HUES64 (cell line): Measurements from ENCODE around the gene XAGE3.
"Not testable (repeated sequence)": the region's sequence is repeated elsewhere in the genome, so short reads cannot be mapped to it uniquely, and the experiment has no call there.

Experiments used
- H3K27ac ChIP-seq: 2 replicates; pipeline ENCODE4 v1.7.0; 2013; ENCODE audit warnings: low read depth, low read length, inconsistent platforms
- H3K27me3 ChIP-seq: 2 replicates; pipeline ENCODE4 v1.6.1; 2013; ENCODE audit warnings: mild to moderate bottlenecking, low read length; ENCODE audit not compliant: insufficient read depth
- H3K36me3 ChIP-seq: 2 replicates; pipeline ENCODE4 v1.6.1; 2013; ENCODE audit warnings: mild to moderate bottlenecking, low read length; ENCODE audit not compliant: insufficient read depth
- H3K4me1 ChIP-seq: 2 replicates; pipeline ENCODE4 v1.6.1; 2013; ENCODE audit warnings: mild to moderate bottlenecking, low read length, moderate library complexity; ENCODE audit not compliant: insufficient read depth
- H3K4me3 ChIP-seq: 2 replicates; pipeline ENCODE4 v1.5.1; 2013; ENCODE audit warnings: mild to moderate bottlenecking, low read length, moderate library complexity
- H3K9ac ChIP-seq: 2 replicates; pipeline ENCODE4 v1.6.1; 2013; ENCODE audit warnings: mild to moderate bottlenecking, low read depth, low read length
- H3K9me3 ChIP-seq: 2 replicates; pipeline ENCODE4 v1.6.1; 2013; ENCODE audit warnings: low read depth, low read length; ENCODE audit not compliant: insufficient read depth
- WGBS: fragments of 150-250, 120-280 bp; methylation state at CpG from one replicate; pipeline ENCODE4 v1.1.7; 2013; ENCODE audit warnings: missing lambda C conversion rate; 5-methylcytosine and 5-hydroxymethylcytosine counted together

XAGE3 gene

GRCh38 chrX:52887459-52887858 lies 19.6 kb upstream of the XAGE3 start:
- no CpG with 5 or more reads among the region's 10 CpGs for WGBS
- H3K9ac ChIP-seq, H3K4me3 ChIP-seq, H3K9me3 ChIP-seq, H3K27me3 ChIP-seq, H3K36me3 ChIP-seq, H3K27ac ChIP-seq, H3K4me1 ChIP-seq: not testable (repeated sequence)

- not testable (repeated sequence) for H3K4me3 ChIP-seq, H3K9me3 ChIP-seq, H3K9ac ChIP-seq, H3K27ac ChIP-seq, H3K4me1 ChIP-seq, H3K27me3 ChIP-seq, H3K36me3 ChIP-seq
- 74% methylated on average over 4 of the region's 6 CpGs for WGBS
These were observed 8.5 kb upstream of the XAGE3 start for GRCh38 chrX:52876386-52876785.

- not testable (repeated sequence) for H3K4me1 ChIP-seq, H3K9ac ChIP-seq, H3K9me3 ChIP-seq, H3K27ac ChIP-seq, H3K4me3 ChIP-seq, H3K36me3 ChIP-seq, H3K27me3 ChIP-seq
- WGBS = 85% methylated on average over 8 of the region's 10 CpGs
These were observed 7.6 kb upstream of the XAGE3 start for GRCh38 chrX:52875436-52875835.

GRCh38 chrX:52874661-52875060 lies 6.8 kb upstream of the XAGE3 start:
- Histone ChIP-seq H3K36me3 (no peaks in the 10 kb centered on the region), H3K27ac (no peak overlapping the region), H3K9me3 (no peaks in the 10 kb centered on the region), H3K27me3 (no peaks in the 10 kb centered on the region), H3K9ac (no peak overlapping the region), H3K4me1 (no peaks in the 10 kb centered on the region), H3K4me3 (no peak overlapping the region)
- WGBS = 84% methylated on average over 5 of the region's 5 CpGs

GRCh38 chrX:52873825-52874224 lies 5.9 kb upstream of the XAGE3 start:
- not testable (repeated sequence) for H3K27ac ChIP-seq, H3K9me3 ChIP-seq, H3K9ac ChIP-seq, H3K36me3 ChIP-seq, H3K4me1 ChIP-seq, H3K27me3 ChIP-seq, H3K4me3 ChIP-seq

GRCh38 chrX:52870046-52870445 lies 2.2 kb upstream of the XAGE3 start:
- no peaks in the 10 kb centered on the region for H3K4me1 ChIP-seq
- H3K9ac ChIP-seq = no peak overlapping the region
- no peaks in the 10 kb centered on the region for H3K9me3 ChIP-seq
- H3K27ac ChIP-seq = no peak overlapping the region
- no peaks in the 10 kb centered on the region for H3K27me3 ChIP-seq
- WGBS = 63% methylated on average over 1 of the region's 1 CpG
- H3K36me3 ChIP-seq = no peaks in the 10 kb centered on the region
- no peak overlapping the region for H3K4me3 ChIP-seq

- 94% methylated on average over 1 of the region's 6 CpGs for WGBS
- H3K9me3 ChIP-seq = no peaks in the 10 kb centered on the region
- no peak overlapping the region for H3K9ac ChIP-seq
- no peaks in the 10 kb centered on the region for H3K4me1 ChIP-seq
- H3K4me3 ChIP-seq = no peak overlapping the region
- no peak overlapping the region for H3K27ac ChIP-seq
- peaks cover 7% of the 10 kb centered on the region; the same call in 1 of the 2 replicates for H3K27me3 ChIP-seq
- H3K36me3 ChIP-seq = no peaks in the 10 kb centered on the region
These were observed 2.4 kb downstream of the XAGE3 start for GRCh38 chrX:52865343-52865998.

GRCh38 chrX:52856991-52857525 lies 10.8 kb downstream of the XAGE3 start:
- H3K27me3 ChIP-seq, H3K9me3 ChIP-seq, H3K9ac ChIP-seq, H3K4me3 ChIP-seq, H3K27ac ChIP-seq, H3K4me1 ChIP-seq, H3K36me3 ChIP-seq: not testable (repeated sequence)
- WGBS = 53% methylated on average over 3 of the region's 4 CpGs

- H3K27me3 ChIP-seq = no peaks in the 10 kb centered on the region
- no peaks in the 10 kb centered on the region for H3K4me1 ChIP-seq
- 91% methylated on average over 8 of the region's 9 CpGs for whole genome bisulfite sequencing
These were observed 15.6 kb downstream of the XAGE3 start for GRCh38 chrX:52852110-52852860.

GRCh38 chrX:52843619-52844018 lies 24.3 kb downstream of the XAGE3 start:
- not testable (repeated sequence) for H3K9me3 ChIP-seq, H3K9ac ChIP-seq, H3K27me3 ChIP-seq, H3K27ac ChIP-seq, H3K4me3 ChIP-seq, H3K4me1 ChIP-seq, H3K36me3 ChIP-seq
- 74% methylated on average over 3 of the region's 3 CpGs for WGBS

More at GRCh38 chrX:52852110-52852860, 15.6 kb downstream of the XAGE3 start:
- Histone ChIP-seq H3K9me3 (0 out of 2 replicates have a peak, but pooled peaks cover 4% of the 10 kb centered on the region), H3K9ac (no peak overlapping the region), H3K27ac (no peak overlapping the region), H3K4me3 (no peak overlapping the region), H3K36me3 (no peaks in the 10 kb centered on the region)

GRCh38 chrX:52839137-52839536 lies 28.7 kb downstream of the XAGE3 start:
- WGBS = 88% methylated on average over 1 of the region's 2 CpGs
- H3K4me1 ChIP-seq = no peaks in the 10 kb centered on the region
- H3K4me3 ChIP-seq = no peak overlapping the region
- H3K9me3 ChIP-seq = no peaks in the 10 kb centered on the region
- H3K36me3 ChIP-seq = no peaks in the 10 kb centered on the region
- no peak overlapping the region for H3K9ac ChIP-seq
- no peaks in the 10 kb centered on the region for H3K27me3 ChIP-seq
- no peak overlapping the region for H3K27ac ChIP-seq
